Central memory CD4-positive, alpha-beta T cell (primary cell): ENCODE results near the gene SP1.
A peak's percentile ranks its signal among the peaks of the same experiment; 100 is the strongest.
"Not testable (repeated sequence)": the region's sequence is repeated elsewhere in the genome, so short reads cannot be mapped to it uniquely, and the experiment has no call there.

Source experiments
- DNase-seq: peaks from one replicate; pipeline ENCODE4 v3.0.0; 2022

SP1 gene

DNA sequence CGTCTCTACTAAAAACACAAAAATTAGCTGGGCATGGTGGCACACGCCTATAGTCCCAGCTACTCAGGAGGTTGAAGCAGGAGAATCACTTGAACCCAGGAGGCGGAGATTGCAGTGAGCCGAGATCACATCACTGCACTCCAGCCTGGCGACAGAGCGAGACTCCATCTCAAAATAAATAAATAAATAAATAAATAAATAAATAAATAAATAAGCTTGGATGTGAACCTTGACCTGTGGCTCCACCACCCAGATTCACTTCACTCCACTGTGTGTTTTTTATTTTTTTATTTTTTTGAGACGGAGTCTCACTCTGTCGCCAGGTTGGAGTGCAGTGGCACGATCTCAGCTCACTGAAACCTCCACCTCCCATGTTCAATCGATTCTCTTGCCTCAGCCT is 18.3 kb upstream of the SP1 start:
- DNase-seq, result not testable (repeated sequence)

- DNase-seq, result no peak
These were observed 14.6 kb upstream of the SP1 start for GRCh38 chr12:53365245-53365904.

GRCh38 chr12:53373554-53374133 is 6.3 kb upstream of the SP1 start:
- DNase-seq, result not testable (repeated sequence)

DNA sequence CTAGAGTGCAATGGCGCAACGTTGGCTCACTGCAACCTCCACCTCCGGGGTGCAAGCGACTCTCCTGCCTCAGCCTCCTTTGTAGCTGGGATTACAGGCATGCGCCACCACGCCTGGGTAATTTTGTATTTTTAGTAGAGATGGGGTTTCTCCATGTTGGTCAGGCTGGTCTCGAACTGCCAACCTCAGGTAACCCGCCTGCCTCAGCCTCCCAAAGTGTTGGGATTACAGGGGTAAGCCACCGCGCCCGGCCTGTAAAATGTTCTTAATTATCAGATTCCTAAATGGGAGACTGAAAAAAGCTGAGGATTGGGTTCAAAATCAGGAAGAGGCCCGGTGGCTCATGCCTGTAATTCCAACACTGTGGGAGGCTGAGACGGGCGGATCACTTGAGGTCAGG is 5.7 kb upstream of the SP1 start:
- not testable (repeated sequence) for DNase-seq

DNA sequence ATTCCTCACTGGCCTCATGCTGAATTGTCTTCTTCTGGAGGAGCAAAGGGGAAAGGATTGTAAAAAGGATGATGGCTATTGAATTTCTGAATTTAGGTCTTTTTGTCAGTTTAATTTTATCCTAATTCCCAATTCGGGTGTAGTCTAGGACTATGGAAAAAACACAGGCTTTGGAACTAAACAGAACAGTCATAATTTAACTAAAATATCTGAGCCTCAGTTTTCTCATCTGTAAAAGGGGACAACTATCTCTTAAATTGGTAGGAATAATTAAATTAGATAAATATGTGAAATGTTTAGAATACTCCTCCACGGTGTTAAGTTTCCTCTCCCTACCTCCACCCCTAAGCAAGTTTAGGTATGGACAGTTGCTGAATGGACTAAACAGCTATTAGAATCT is 3.2 kb upstream of the SP1 start:
- DNase-seq, result no peak

DNA sequence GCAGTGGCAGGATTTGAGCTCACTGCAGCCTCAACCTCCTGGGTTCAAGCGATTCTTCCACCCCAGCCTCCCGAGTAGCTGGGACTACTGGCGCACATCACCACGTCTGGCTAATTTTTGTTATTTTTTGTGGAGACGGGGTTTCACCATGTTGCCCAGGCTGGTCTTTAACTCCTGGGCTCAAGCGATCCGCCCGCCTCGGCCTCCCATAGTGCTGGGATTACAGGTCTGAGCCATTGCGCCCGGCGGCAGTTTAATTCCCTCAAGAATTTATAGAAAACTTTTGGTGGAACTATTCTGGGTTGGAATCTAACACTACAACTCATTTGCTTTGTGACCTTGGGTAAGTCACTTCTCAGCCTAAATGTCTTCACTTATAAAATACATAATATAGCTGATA is 1.8 kb upstream of the SP1 start:
- no peak for DNase-seq

- DNase-seq, result no peak
These were observed 1.1 kb upstream of the SP1 start for GRCh38 chr12:53378724-53379388.

- peak; percentile 99 for DNase-seq
These were observed 430 bp upstream of the SP1 start for GRCh38 chr12:53379389-53380103.

DNA sequence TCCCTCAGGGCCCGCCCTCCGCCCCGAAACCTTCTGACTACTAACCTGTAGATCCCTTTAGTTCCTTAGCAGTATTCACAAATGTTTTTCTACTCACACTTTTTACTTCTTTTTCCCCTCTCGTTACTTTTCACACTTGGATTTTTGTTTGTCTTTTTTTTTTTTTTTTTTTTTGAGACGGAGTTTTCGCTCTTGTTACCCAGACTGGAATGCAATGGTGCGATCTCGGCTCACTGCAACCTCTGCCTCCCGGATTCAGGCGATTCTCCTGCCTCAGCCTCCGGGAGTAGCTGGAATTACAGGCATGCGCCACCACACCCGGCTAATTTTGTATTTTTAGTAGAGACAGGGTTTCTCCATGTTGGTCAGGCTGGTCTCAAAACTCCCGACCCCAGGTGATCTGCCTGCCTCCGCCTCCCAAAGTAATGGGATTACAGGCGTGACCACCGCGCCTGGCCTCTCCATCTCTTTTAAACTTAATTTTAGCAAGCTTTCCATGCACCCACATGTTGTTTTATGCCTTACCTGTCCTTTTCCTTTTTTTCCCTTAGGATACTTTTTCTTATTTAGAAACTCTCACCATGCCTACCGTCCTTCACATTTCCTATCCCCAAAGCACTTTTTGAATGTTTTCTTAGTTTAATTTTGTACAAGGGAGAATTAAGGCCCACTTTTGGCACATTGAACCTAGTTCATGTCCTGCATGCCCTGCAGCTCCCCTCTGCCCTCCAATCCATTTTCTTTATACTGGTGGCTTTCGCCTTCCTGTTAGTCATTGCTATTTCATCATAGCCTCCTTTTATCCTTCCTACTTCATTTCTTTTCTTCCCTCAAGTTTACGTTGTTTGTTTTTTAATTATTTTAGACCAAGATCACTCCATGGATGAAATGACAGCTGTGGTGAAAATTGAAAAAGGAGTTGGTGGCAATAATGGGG is 1.1 kb downstream of the SP1 start:
- no peak for DNase-seq

GRCh38 chr12:53381731-53382630 is 2.0 kb downstream of the SP1 start:
- DNase-seq, result peak; percentile 47

- no peak for DNase-seq
These were observed 3.3 kb downstream of the SP1 start for GRCh38 chr12:53383258-53383657.

DNA sequence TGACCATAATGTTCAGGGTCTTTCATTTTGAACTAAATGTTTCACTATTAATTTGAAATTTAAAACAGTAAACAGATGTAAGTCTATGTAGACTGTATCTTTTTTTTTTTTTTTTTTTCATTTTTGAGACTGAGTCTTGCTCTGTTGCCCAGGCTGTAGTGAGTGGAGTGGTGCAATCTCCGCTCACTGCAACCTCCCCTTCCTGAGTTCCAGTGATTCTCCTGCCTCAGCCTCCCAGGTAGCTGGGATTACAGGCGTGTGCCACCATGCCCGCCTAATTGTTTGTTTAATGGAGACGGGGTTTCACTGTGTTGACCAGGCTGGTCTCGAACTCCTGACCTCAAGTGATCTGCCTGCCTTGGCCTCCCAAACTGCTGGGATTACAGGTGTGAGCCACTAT is 6.4 kb downstream of the SP1 start:
- not testable (repeated sequence) for DNase-seq

DNA sequence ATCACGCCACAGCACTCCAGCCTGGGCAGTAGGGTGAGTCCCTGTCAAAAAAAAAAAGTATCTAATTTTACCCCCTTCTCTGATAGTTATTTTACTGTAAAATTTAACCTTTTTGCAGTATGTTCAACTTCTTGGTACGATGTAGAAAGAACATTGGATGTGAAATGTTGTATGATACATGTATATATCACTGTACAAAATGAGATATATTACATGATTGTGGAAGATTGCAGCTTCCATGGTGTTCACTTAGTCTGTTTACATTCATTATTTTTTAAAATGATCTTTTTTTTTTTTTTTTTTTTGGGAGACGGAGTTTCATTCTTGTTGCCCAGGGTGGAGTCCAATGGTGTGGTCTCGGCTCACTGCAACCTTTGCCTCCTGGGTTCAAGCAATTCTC is 9.0 kb downstream of the SP1 start:
- DNase-seq, result no peak

DNA sequence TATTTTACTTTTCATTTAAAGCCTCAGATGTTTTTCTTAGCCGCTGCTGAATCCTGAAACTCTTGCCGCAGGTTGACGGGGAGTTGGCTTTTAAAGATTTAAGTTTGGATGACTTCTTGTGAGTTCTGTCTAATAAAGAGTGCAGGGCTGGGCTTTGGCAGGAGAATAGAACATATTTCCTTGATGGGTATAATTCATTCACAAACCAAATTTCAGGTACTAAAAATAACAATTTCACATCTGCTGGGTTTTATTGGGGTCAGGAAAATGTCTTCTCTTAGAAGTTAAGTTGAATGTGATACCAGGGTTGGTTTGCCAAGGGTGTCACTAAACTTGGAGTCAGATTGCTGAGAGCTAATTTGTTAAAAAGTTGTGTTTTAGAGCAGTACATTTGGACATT is 9.7 kb downstream of the SP1 start:
- no peak for DNase-seq

GRCh38 chr12:53391724-53392123 is 11.7 kb downstream of the SP1 start:
- no peak for DNase-seq

- DNase-seq, result no peak
These were observed 19.9 kb downstream of the SP1 start for GRCh38 chr12:53399896-53400295.

GRCh38 chr12:53402351-53402750 is 22.4 kb downstream of the SP1 start:
- DNase-seq, result not testable (repeated sequence)

DNA sequence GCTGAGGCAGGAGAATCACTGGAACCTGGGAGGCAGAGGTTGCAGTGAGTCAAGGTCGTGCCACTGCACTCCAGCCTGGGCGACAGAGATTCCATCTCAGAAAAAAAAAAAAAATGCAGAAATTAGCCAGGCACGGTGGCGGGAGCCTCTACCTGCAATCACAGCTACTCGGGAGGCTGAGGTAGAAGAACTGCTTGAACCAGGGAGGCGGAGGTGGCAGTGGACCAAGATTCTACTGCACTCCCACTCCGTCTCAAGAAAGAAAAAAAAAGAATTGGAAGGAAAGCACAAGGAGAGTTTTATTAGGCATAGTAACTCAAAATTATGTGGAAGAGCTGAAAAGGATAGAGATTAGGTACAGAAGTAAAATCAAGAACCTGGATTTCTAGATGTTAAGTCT is 22.9 kb downstream of the SP1 start:
- no peak for DNase-seq

- DNase-seq, result no peak
These were observed 31.0 kb downstream of the SP1 start for GRCh38 chr12:53410951-53411350.

DNA sequence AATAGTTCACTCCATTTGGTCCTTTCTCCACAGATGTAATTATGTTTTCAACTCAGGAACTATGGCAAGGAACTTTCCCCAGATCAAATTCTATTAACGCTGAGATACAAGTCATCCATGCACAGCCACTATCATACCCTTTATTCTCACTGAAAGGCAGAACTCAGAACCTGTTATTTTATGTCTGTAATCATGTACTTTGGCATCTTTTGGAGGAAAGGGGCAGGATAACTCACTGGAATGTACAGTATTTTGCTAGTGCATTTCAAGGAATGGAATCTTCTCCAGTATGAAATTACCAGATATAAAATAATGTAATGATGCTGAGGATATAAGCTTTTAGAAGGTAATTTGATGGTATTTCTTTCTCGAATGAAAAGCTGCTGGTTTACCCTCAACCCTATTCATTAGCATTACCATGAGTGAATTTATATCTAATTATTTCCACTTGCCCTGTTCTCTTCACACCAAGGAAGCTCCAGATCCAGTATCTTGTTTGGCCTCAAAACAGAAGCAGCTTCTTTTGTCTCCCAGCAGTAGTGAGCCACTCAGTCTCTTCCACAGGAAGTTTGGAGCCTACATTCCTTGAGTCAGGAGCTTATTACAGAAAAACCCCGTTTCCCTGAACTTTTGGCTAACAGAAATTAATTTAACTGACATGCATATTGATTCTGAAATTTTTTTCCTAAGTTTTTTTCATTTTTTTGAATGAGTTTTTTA is 33.7 kb downstream of the SP1 start:
- no peak for DNase-seq
